AG04450 (cell line): Measurements from ENCODE around the gene HHLA2. TPM values are rescaled to one million over a fixed set of nuclear protein-coding genes. Genes with fewer than 3 reads are reported as not detected.
"Not testable (repeated sequence)": the region's sequence is repeated elsewhere in the genome, so short reads cannot be mapped to it uniquely, and the experiment has no call there.

ENCODE experiments used
- CTCF ChIA-PET: fragments of 300-600, 350-600 bp; formaldehyde crosslinking; extraction: SDS; loops from one replicate; lab custom pipeline; 2022; ENCODE audit warnings: antibody characterized with exemption, inconsistent platforms; lab: Charles Lee
- POLR2A ChIA-PET: fragments of 350-600 bp; formaldehyde crosslinking; extraction: SDS; loops from one replicate; lab custom pipeline; 2021; ENCODE audit warnings: antibody characterized with exemption, inconsistent platforms; lab: Yijun Ruan, JAX
- DNase-seq: peaks from one replicate; pipeline ENCODE4 v3.0.0-alpha.2; 2011; ENCODE audit warnings: low read depth, low spot score
- H3K27ac ChIP-seq: one replicate; pipeline ENCODE4 v1.5.1; 2012; ENCODE audit warnings: low read depth, low read length, control low read depth
- H3K27me3 ChIP-seq: one replicate; pipeline ENCODE4 v1.6.0; 2012; ENCODE audit warnings: low read length; ENCODE audit not compliant: control insufficient read depth, insufficient read depth
- H3K4me3 ChIP-seq: 2 replicates; pipeline ENCODE4 v1.5.1; 2011; ENCODE audit warnings: mild to moderate bottlenecking, low read depth, low read length, control low read depth
- H3K9me3 ChIP-seq: 2 replicates; pipeline ENCODE4 v1.5.1; 2012; ENCODE audit warnings: low read length; ENCODE audit not compliant: control insufficient read depth, insufficient read depth
- polyA plus RNA-seq: library from polyadenylated mRNA; depleted of rRNA; stranded (reverse); fragments of >200 nt; gene quantifications from 2 replicates; pipeline ENCODE4 v1.2.3, GENCODE V29; 2011
- TF ChIP-seq, protein P1 (sequence below): IDR thresholded peaks from 2 replicates; pipeline ENCODE4 v1.5.1; 2011; ENCODE audit warnings: low read depth, low read length, control low read depth, inconsistent platforms

Gene HHLA2
- polyA plus RNA-seq, 1 experiment, result not detected

GRCh38 chr3:108271626-108272025, 24.7 kb upstream of the HHLA2 start:
- Histone ChIP-seq H3K27me3 (no peaks in the 10 kb centered on the region), H3K9me3 (no peaks in the 10 kb centered on the region), H3K27ac (no peak overlapping the region), H3K4me3 (no peak overlapping the region)
- TF ChIP-seq, protein P1, sequence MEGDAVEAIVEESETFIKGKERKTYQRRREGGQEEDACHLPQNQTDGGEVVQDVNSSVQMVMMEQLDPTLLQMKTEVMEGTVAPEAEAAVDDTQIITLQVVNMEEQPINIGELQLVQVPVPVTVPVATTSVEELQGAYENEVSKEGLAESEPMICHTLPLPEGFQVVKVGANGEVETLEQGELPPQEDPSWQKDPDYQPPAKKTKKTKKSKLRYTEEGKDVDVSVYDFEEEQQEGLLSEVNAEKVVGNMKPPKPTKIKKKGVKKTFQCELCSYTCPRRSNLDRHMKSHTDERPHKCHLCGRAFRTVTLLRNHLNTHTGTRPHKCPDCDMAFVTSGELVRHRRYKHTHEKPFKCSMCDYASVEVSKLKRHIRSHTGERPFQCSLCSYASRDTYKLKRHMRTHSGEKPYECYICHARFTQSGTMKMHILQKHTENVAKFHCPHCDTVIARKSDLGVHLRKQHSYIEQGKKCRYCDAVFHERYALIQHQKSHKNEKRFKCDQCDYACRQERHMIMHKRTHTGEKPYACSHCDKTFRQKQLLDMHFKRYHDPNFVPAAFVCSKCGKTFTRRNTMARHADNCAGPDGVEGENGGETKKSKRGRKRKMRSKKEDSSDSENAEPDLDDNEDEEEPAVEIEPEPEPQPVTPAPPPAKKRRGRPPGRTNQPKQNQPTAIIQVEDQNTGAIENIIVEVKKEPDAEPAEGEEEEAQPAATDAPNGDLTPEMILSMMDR, result no peak
- ChIA-PET CTCF (no interaction called here), POLR2A (no interaction called here)
- no peak for DNase-seq

DNA sequence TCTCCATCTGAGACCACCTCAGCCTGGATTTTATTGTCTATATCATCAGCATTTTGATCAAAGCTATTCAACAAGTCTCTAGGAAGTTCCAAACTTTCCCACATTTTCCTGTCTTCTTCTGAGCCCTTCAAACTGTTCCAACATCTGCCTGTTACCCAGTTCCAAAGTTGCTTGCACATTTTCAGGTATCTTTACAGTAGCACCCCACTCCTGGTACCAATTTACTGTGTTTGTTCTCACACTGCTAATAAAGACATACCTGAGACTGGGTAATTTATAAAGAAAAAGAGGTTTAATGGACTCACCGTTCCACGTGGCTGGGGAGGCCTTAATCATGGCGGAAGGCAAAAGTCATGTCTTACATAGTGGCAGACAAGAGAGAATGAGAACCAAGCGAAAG, 17.3 kb upstream of the HHLA2 start:
- H3K27ac ChIP-seq, H3K27me3 ChIP-seq, DNase-seq, H3K4me3 ChIP-seq, H3K9me3 ChIP-seq, POLR2A ChIA-PET, CTCF ChIA-PET: not testable (repeated sequence)

DNA sequence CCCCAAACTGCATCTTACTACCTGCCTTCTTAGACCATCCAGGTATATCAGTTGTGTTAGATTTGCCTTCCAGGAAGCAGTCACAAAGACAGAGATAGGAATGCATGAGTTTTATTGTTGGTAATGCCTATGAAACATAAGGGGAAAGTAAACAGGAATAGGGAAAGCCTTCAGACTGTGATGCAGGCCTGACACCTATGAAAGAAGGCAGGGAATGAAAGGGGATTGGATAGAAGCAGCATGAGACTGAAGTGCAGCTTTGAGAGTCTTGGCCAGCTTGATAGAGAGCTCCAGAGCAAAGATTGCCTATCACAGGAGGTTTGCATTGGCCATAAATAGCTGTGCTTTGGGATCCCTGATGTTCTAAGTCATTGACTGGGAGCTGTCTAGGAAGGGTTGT, 15.9 kb upstream of the HHLA2 start:
- H3K9me3 ChIP-seq, result peaks cover 5% of the 10 kb centered on the region; the same call in 1 of the 2 replicates
- no peak for DNase-seq
- H3K27ac ChIP-seq, result no peak overlapping the region
- CTCF ChIA-PET, result no interaction called here
- H3K27me3 ChIP-seq, result no peaks in the 10 kb centered on the region
- no peak overlapping the region for H3K4me3 ChIP-seq
- POLR2A ChIA-PET, result no interaction called here
- TF ChIP-seq, protein P1, result no peak

DNA sequence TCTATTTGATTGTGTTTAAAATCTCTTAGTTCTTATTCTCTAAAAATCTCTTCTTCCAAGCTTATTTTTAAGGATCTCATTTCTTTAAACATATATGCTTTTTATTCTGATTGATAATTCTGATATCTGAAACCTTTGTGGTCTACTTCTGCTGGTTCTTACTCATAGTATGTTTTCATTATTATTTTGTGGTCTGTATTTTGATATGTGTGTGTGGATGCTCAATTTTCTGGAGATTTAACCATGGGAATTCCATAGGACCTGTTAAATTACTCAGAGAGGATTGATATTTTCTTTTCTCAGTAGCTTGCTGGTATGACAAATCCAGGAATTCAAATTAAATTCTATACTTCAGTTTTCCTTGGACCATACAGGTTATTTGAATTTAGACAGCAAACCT, 14.7 kb upstream of the HHLA2 start:
- ChIA-PET POLR2A (no interaction called here), CTCF (no interaction called here)
- H3K27ac ChIP-seq, result no peak overlapping the region
- DNase-seq, result no peak
- H3K9me3 ChIP-seq, result peaks cover 5% of the 10 kb centered on the region; the same call in 1 of the 2 replicates
- no peaks in the 10 kb centered on the region for H3K27me3 ChIP-seq
- TF ChIP-seq, protein P1, result no peak
- H3K4me3 ChIP-seq, result no peak overlapping the region

DNA sequence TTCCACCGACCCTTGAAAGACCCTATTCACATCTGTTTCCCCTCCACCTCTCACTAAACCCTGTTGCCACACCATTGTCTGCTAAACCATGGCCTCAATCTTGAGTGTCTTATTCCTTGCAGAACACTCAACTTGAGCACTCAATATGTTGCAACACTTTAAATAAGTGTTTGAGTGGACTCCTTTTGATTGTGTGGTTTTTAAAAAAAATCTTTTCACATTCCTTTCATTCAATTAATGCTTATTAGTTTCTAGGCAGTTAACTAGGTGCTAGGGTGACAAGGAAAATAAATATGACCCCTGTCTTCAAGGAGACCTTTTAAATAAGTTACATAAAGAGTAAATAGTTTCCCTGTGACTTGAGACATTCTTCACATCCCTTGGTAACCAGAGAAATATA, 13.3 kb upstream of the HHLA2 start:
- no peaks in the 10 kb centered on the region for H3K27me3 ChIP-seq
- TF ChIP-seq, protein P1, result no peak
- CTCF ChIA-PET, result no interaction called here
- peaks cover 4% of the 10 kb centered on the region; the same call in 1 of the 2 replicates for H3K9me3 ChIP-seq
- H3K4me3 ChIP-seq, result no peak overlapping the region
- POLR2A ChIA-PET, result no interaction called here
- no peak for DNase-seq
- no peak overlapping the region for H3K27ac ChIP-seq

DNA sequence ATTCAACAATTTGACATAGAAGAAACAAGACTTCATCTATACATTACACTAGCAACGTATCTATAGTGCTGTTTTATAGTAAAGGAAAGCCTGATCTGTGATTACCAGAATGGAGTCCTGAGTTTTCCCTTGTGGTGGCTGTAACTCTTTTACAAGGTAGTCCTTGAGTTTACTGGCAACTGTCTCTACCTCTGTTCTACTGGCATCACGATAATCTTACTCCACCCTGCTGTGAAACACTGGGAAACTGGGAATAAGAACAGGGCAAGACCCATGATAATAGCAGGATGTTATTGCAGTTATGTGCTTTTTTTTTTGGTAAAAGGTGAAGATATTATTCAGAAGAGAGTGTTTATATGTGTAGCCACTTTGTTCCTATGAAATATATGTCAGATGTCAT, 12.4 kb upstream of the HHLA2 start:
- CTCF ChIA-PET, result no interaction called here
- Histone ChIP-seq H3K27ac (no peak overlapping the region), H3K4me3 (no peak overlapping the region), H3K9me3 (no peaks in the 10 kb centered on the region; the same call in 1 of the 2 replicates), H3K27me3 (no peaks in the 10 kb centered on the region)
- TF ChIP-seq, protein P1, result no peak
- POLR2A ChIA-PET, result no interaction called here
- DNase-seq, result no peak
